GM21737 (cell line): ENCODE data around the gene OTUD3.

Experiments
- ATAC-seq: cut with Tn5 transposase; IDR thresholded peaks from one replicate; pipeline ENCODE4 v1.9.1; 2021; ENCODE audit warnings: mild to moderate bottlenecking, moderate library complexity; ENCODE audit not compliant: unreplicated experiment

OTUD3 gene

GRCh38 chr1:19946331-19946751 is 64.1 kb downstream of the OTUD3 start:
- ATAC-seq, result no peak

- ATAC-seq, result no peak
These were observed 64.8 kb downstream of the OTUD3 start for GRCh38 chr1:19946971-19947370.

- no peak for ATAC-seq
These were observed 66.8 kb downstream of the OTUD3 start for GRCh38 chr1:19949016-19949415.

- ATAC-seq, result no peak
These were observed 71.9 kb downstream of the OTUD3 start for GRCh38 chr1:19954059-19954458.

- ATAC-seq, result no peak
These were observed 73.5 kb downstream of the OTUD3 start for GRCh38 chr1:19955534-19956170.

- no peak for ATAC-seq
These were observed 75.6 kb downstream of the OTUD3 start for GRCh38 chr1:19957779-19958178.

- no peak for ATAC-seq
These were observed 78.4 kb downstream of the OTUD3 start for GRCh38 chr1:19960591-19960990.
